Fibroblast of lung (primary cell): ENCODE results near the gene BBX. TPM values are rescaled to one million over a fixed set of nuclear protein-coding genes. Genes with fewer than 3 reads are reported as not detected.

Experiments
- DNase-seq, 2 donors: peaks; one replicate each; pipeline versions ENCODE4 v3.0.0 to v3.0.0-alpha.2; 2010; ENCODE audit warnings: low read depth in 2 of 2
- H2AFZ ChIP-seq: 2 replicates; pipeline ENCODE4 v1.5.1; 2012; ENCODE audit warnings: low read length, control low read depth, inconsistent platforms
- H3K27ac ChIP-seq: 2 replicates; pipeline ENCODE4 v1.5.1; 2011; ENCODE audit warnings: low read length, control low read depth; ENCODE audit not compliant: insufficient read depth
- H3K27me3 ChIP-seq: 2 replicates; pipeline ENCODE4 v1.5.1; 2011; ENCODE audit warnings: mild to moderate bottlenecking, low read length; ENCODE audit not compliant: control insufficient read depth, insufficient read depth
- H3K36me3 ChIP-seq: 2 replicates; pipeline ENCODE4 v1.5.1; 2011; ENCODE audit warnings: low read length; ENCODE audit not compliant: control insufficient read depth, insufficient read depth
- H3K4me1 ChIP-seq: 2 replicates; pipeline ENCODE4 v1.5.1; 2011; ENCODE audit warnings: low read length; ENCODE audit not compliant: control insufficient read depth, insufficient read depth; ENCODE audit errors: extremely low read depth
- H3K4me2 ChIP-seq: 2 replicates; pipeline ENCODE4 v1.5.1; 2011; ENCODE audit warnings: low read length, control low read depth; ENCODE audit not compliant: insufficient read depth; ENCODE audit errors: extremely low read depth
- H3K4me3 ChIP-seq, 4 experiments: fragments of 200-600 bp in 1 of 4; sonication (generic) in 1 of 4; replicated peaks in 1 of 4; 2 replicates each; pipeline ENCODE4 v1.5.1; 2011 to 2016; ENCODE audit warnings: low read length in 4 of 4, low read depth in 3 of 4, mild to moderate bottlenecking in 3 of 4, control low read depth in 2 of 4, inconsistent platforms in 1 of 4, mixed read lengths in 1 of 4; ENCODE audit not compliant: insufficient read depth in 1 of 4; ENCODE audit errors: control extremely low read depth in 1 of 4
- H3K79me2 ChIP-seq: 2 replicates; pipeline ENCODE4 v1.5.1; 2012; ENCODE audit warnings: mild to moderate bottlenecking, low read length, inconsistent platforms; ENCODE audit not compliant: control insufficient read depth, insufficient read depth
- H3K9ac ChIP-seq: 2 replicates; pipeline ENCODE4 v1.5.1; 2011; ENCODE audit warnings: mild to moderate bottlenecking, low read length, control low read depth; ENCODE audit not compliant: insufficient read depth
- H3K9me3 ChIP-seq: 2 replicates; pipeline ENCODE4 v1.5.1; 2012; ENCODE audit warnings: low read depth, low read length; ENCODE audit not compliant: control insufficient read depth, insufficient read depth
- H4K20me1 ChIP-seq: 2 replicates; pipeline ENCODE4 v1.5.1; 2011; ENCODE audit warnings: low read length; ENCODE audit not compliant: control insufficient read depth, insufficient read depth; ENCODE audit errors: extremely low read depth
- CTCF ChIP-seq, 2 donors: IDR thresholded peaks in 1 of 2; conservative IDR thresholded peaks in 1 of 2; 1 replicate in 1 of 2; 2 replicates in 1 of 2; pipeline ENCODE4 v1.5.1; 2011 to 2012; ENCODE audit warnings: low read length in 2 of 2, control low read depth in 1 of 2, inconsistent platforms in 1 of 2, low read depth in 1 of 2, mild to moderate bottlenecking in 1 of 2
- EZH2 ChIP-seq: IDR thresholded peaks from 2 replicates; pipeline ENCODE4 v1.5.1; 2012; ENCODE audit warnings: low read length, control low read depth, mild to moderate bottlenecking; ENCODE audit errors: missing control alignments
- polyA plus RNA-seq, 2 donors: library from polyadenylated mRNA; depleted of rRNA in 1 of 2; stranded (reverse) in 1 of 2; unstranded in 1 of 2; fragments of >200 nt; gene quantifications; 2 replicates each; pipeline ENCODE4 v1.2.1, GENCODE V29; 2011 to 2012; ENCODE audit warnings: missing spikeins in 1 of 2
- total RNA-seq: library from RNA; depleted of rRNA; stranded (reverse); fragments of >200 nt; gene quantifications from 2 replicates; pipeline ENCODE4 v1.2.1, GENCODE V29; 2014

The BBX gene
- total and polyA plus RNA-seq, 2 donors (not counting 1 experiment from before 2014, with no cell fraction given) = 50.0 to 71.2 TPM

- Histone ChIP-seq H3K9me3 (no peaks in the 10 kb centered on the region), H3K4me2 (no peak overlapping the region), H2AFZ (no peak overlapping the region), H4K20me1 (no peaks in the 10 kb centered on the region), H3K36me3 (no peaks in the 10 kb centered on the region), H3K27me3 (no peaks in the 10 kb centered on the region), H3K27ac (no peak overlapping the region), H3K79me2 (no peaks in the 10 kb centered on the region), H3K4me1 (no peaks in the 10 kb centered on the region), H3K9ac (no peak overlapping the region), H3K4me3 (no peak overlapping the region)
- DNase-seq = no peak
- TF ChIP-seq EZH2 (no peak), CTCF (conservative IDR thresholded peaks at IDR 0.05 in 1 of 2, IDR thresholded peaks at IDR 0.05 in 1 of 2; ENCODE audit: low read depth in 1 of 2, low read length in 2 of 2) (no peak)
Observed at GRCh38 chr3:107488942-107489341, 33.8 kb upstream of the BBX start.

- no peaks in the 10 kb centered on the region for H4K20me1 ChIP-seq
- H3K4me2 ChIP-seq = no peak overlapping the region
- H2AFZ ChIP-seq = no peak overlapping the region
- H3K36me3 ChIP-seq = no peaks in the 10 kb centered on the region
- DNase-seq = no peak
- H3K4me1 ChIP-seq = no peaks in the 10 kb centered on the region
- no peak for TF ChIP-seq EZH2
- TF ChIP-seq CTCF (conservative IDR thresholded peaks at IDR 0.05 in 1 of 2, IDR thresholded peaks at IDR 0.05 in 1 of 2; ENCODE audit: low read depth in 1 of 2, low read length in 2 of 2) = no peak
- H3K79me2 ChIP-seq = no peaks in the 10 kb centered on the region
- H3K4me3 ChIP-seq = no peak overlapping the region
- no peaks in the 10 kb centered on the region for H3K9me3 ChIP-seq
- H3K27me3 ChIP-seq = no peaks in the 10 kb centered on the region
- no peak overlapping the region for H3K27ac ChIP-seq
- H3K9ac ChIP-seq = no peak overlapping the region
Observed at GRCh38 chr3:107493134-107493533, 29.6 kb upstream of the BBX start.

DNA sequence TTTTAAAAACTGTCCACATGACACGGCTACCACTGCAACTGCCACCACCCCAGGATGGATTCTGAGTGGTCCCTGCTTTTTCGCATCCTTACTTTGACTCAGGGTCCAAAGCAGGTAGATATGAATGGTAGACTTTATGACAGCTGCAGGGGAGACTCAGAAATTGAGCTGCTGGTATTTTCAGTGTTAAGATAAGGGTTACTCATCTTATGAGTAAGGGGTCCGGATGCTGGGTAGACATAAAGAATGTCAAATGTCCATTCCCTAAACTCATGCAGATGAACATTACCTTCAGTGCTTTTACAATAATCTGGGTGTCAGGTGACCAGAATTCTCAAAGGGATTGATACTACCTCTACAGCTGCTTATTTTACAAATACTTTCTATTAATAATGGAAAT lies 25.9 kb upstream of the BBX start:
- Histone ChIP-seq H3K4me3 (no peak overlapping the region), H3K27me3 (no peaks in the 10 kb centered on the region), H2AFZ (no peak overlapping the region), H3K36me3 (no peaks in the 10 kb centered on the region), H3K27ac (no peak overlapping the region), H3K4me2 (no peak overlapping the region), H3K9ac (no peak overlapping the region), H3K4me1 (no peaks in the 10 kb centered on the region), H4K20me1 (no peaks in the 10 kb centered on the region), H3K9me3 (no peaks in the 10 kb centered on the region), H3K79me2 (no peaks in the 10 kb centered on the region)
- peak in 1 of 2 donors; percentile 23 for DNase-seq
- TF ChIP-seq EZH2 (no peak), CTCF (conservative IDR thresholded peaks at IDR 0.05 in 1 of 2, IDR thresholded peaks at IDR 0.05 in 1 of 2; ENCODE audit: low read depth in 1 of 2, low read length in 2 of 2) (no peak)
